ENCODE data around the gene PKD2L1.
"Not testable (repeated sequence)": the region's sequence is repeated elsewhere in the genome, so short reads cannot be mapped to it uniquely, and the experiment has no call there.

The PKD2L1 gene

GRCh38 chr10:100328198-100328597 is 1.8 kb downstream of the PKD2L1 start:
- no peak for DNase-seq

DNA sequence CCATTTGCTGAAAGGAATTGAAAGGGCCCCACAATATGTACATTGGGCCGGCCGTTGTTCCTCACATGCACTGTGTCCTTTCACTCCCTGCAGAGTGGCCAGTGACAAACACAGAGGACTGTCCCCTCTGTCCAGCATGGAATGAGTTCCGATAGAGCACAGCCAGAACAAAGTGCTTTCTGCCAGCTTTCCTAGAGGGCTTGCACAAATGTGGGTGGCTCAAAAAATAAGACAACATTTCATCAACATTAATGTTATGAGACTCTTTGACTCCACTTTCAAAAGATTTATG is 2.4 kb downstream of the PKD2L1 start:
- no peak for DNase-seq

DNA sequence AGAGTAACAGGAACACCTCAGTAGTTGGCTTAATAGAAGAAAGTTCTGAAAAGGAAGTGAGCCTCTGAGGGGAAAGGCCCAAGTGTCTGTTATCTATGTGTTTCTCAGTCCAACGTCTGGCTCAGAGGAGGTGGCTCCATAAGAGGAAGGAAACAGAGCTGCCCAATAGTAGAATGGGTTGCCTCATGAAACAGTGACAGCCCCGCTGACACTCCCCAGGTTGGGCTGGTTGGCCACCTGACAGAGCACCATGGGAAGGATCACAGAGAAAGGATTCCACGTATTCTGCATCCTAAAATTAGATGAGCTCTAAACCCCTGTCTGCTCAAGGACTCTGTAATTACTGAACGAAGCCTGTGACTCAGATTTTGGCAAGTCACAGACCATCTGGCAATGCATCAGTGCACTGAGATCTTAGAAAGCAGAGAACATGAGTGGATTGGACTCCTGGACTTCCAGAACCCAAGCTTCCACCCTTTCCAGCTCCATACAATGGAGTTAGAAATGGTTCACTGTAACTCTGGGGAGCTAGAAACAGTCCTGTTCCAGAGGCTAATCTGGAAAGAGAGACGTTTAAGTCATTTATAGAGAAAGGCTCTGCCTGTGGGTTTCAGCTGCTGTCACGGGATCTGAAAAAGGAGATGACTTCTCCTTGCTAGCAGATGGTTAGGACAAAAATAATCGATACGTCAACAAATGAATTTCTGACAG is 2.9 kb downstream of the PKD2L1 start:
- peak; percentile 65 for DNase-seq

GRCh38 chr10:100325158-100325557 is 4.9 kb downstream of the PKD2L1 start:
- DNase-seq = no peak

DNA sequence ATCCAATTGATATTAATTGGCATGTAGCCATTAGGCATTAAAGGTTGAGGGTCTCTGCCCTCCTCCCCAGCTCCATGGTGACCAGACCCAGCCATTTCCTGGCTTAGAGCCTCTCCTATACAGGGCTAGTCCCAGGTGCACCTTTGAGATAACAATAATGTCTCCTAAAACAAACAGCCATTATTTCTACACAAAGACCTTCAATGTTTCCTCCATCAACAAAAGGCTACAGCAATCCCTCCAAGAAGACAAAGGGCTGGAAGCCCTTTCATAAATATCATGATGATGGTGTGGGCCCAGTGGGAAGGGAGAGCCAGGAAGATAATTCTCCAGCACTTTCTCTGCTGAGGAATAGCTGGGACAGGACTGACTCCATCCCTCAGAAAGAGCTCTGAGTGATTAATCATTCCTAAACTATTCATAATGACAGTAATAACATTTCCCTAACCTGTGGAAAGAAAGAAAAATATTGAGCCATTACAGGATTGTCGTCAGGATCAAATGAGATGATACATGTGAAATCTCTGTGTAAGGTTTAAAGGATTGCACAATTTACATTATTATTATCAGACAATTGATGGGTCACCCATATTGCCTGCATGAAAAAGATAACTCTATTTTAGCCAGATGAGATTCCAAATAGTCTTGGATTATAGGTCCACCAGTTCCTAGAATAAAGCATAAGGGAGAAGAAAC is 10.2 kb downstream of the PKD2L1 start:
- DNase-seq = no peak

DNA sequence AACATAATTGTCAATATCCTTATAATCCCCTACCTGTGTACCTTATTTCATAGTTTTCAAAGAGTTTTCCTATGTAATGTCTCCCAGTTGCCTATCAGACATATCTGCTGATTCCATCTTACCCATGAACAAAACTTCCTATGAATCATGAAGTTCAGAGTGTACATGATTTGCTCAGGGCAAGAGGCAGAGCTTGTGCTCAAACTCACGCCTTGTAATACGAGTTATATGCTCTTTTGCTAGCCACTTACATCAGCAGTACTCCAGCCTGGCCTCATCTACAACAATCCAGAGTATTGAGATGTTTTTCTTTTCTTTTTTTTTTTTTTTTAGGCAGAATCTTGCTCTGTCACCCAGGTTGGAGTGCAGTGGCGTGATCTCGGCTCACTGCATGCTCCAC is 11.8 kb downstream of the PKD2L1 start:
- no peak for DNase-seq

GRCh38 chr10:100315615-100316014 is 14.4 kb downstream of the PKD2L1 start:
- no peak for DNase-seq

DNA sequence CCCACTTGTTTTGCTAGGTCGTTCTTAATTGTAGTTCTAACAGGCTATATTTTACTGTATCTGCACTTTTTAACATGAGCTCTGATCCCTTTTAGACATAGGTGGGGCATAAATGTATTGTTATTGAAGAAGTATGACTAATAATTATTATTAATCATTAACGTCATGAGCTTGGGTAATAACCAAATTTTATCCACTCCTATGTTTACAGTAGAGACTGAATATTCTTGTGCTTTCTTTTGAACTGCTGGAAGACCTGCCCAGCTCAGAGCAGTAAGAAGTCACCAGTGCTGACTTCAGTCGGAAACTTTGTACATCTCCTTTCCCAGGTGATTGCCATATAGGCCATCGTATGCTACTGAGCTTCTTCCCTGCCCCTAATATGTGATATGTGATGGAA is 18.7 kb downstream of the PKD2L1 start:
- DNase-seq = no peak

- no peak for DNase-seq
Observed at GRCh38 chr10:100307684-100308083, 22.3 kb downstream of the PKD2L1 start.

DNA sequence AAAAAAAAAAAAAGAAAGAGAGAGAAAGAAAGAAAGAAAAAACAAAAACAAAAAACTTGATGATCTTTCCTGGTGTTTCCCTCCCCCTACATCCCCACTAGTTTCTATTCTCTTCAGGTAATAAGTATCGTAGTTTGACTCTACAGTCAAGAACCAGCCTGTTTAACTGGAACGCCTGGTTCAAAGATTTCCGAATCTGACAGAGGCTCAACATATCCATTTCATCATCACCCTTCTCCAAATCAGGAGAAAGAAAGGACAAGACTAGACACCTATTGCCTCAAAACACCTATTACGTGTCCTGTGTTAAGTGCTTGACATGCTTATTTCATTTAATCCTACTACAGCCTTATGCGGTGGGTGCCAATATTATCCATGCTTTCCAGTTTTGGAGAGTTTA is 23.2 kb downstream of the PKD2L1 start:
- no peak for DNase-seq

- DNase-seq = no peak
Observed at GRCh38 chr10:100304414-100304813, 25.6 kb downstream of the PKD2L1 start.

DNA sequence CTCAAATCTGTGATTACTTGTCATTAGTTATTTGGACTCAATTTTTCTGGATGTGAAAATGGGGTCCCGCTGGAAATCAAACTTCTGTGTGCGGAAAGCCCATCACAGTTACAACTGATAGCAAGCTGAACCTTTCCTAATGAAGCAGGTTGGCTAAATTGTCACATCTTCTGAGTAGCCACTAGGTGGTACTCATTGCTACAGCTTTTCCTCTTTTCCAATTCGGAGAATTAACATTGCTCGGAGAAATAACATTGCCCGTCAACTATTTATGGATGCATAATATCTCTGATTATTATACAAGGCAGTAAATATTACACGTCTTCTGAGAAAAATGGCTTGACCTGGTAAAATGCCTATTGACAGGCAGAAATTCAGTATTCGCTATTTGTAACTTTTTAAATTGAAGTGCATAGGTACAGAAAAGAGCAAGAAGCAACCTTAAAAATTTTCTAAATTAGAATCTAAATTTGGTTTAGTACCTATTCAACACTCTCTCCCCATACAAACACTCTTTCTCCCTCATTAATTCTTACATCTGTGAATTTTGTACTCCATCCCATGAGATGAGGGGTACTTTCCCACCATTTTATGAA is 26.2 kb downstream of the PKD2L1 start:
- DNase-seq = peak; percentile 21

- DNase-seq = not testable (repeated sequence)
Observed at GRCh38 chr10:100301123-100301522, 28.9 kb downstream of the PKD2L1 start.

DNA sequence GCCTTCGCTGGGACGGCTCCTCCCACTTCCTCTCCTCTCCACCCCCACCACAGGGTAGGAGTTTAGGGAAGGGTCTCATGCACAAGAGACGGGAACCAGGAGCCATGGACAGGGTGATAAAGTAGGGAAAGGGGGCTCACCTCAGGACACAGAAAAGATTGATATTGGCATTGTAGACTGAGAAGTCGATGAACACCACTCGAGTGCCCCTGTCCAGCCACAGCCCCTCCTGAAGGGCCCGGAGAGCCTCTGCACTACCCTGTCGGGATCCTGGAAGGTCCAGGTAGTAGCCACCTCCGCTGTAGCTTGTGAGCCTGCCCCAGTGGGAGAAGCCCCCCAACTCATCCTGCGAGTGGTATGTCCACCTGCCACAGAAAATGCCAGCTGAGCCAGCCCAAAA is 32.8 kb downstream of the PKD2L1 start:
- DNase-seq = no peak

- DNase-seq = no peak
Observed at GRCh38 chr10:100293066-100293465, 37.0 kb downstream of the PKD2L1 start.

DNA sequence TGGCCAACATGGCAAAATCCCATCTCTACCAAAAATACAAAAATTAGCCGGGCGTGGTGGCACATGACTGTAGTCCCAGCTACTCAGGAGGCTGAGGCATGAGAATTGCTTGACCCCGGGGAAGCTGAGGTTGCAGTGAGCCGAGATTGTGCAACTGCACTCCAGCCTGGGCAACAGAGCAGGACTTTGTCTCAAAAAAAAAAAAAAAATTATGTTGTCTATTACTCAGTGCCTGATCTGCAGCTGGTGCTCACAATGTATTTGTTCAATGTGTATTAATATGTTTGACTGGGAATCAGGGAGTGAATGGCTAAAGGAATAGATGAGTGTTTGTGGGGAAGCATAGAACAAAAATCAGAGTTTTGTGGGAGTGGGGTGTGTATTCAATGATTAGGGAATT is 37.7 kb downstream of the PKD2L1 start:
- DNase-seq = not testable (repeated sequence)

- no peak for DNase-seq
Observed at GRCh38 chr10:100291356-100291755, 38.7 kb downstream of the PKD2L1 start.

DNA sequence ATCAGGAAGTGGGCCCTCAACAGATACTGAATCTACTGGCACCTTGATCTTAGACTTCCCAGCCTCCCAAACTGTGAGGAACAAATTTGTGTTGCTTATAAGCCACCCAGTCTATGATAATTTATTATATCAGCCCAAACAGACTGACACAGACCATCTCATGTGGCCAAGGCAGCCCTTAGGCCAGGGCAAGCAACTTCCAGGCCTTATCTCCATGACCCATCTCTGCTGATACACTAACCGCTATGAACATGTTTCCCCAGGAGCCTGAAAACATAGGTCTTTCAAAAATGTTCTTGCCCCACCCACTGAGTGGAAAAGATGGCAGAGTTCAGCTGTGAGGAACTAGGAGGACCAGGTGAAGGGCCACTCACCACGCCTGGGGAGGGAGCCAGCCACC is 40.4 kb downstream of the PKD2L1 start:
- no peak for DNase-seq

DNA sequence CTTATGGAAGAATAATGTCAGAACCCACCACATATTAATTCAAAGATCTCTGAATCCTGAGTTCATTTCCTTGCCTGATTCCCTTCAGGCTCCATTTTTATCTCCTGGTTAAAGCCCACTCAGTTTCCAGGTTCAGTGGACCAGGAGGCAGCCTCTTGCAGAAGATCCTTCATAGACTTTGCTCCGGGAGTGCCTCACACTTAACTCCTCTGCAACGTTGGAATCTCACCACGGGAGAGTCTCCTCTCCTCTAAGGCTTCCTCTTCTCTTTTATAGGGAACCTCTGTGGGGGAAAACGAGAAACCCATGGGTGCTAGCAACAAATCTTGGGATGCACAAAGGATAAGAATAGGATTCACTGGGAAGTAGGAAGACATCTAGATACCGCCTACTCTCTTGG is 41.8 kb downstream of the PKD2L1 start:
- no peak for DNase-seq

DNA sequence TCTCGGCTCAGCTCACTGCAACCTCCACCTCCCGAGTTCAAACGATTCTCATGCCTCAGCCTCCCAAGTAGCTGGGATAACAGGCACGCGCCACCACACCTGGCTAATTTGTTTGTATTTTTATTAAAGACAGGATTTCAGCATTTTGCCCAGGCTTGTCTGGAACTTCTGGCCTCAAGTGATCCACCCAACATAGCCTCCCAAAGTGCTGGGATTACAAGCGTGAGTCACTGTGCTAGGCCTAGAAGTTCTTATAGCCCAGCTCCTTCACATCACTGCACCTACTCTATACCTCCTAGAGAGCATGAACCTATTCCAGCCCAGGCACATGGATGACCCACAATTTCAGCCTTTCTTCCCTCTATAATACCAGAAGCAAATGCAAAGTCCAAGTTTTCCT is 42.3 kb downstream of the PKD2L1 start:
- no peak for DNase-seq

GRCh38 chr10:100286051-100287033 is 43.7 kb downstream of the PKD2L1 start, which contains the start of gene BLOC1S2:
Gene BLOC1S2 (minus strand): TSS chr10:100286680. CDS start chr10:100286659, 21 bp downstream.
- DNase-seq = peak; percentile 94

DNA sequence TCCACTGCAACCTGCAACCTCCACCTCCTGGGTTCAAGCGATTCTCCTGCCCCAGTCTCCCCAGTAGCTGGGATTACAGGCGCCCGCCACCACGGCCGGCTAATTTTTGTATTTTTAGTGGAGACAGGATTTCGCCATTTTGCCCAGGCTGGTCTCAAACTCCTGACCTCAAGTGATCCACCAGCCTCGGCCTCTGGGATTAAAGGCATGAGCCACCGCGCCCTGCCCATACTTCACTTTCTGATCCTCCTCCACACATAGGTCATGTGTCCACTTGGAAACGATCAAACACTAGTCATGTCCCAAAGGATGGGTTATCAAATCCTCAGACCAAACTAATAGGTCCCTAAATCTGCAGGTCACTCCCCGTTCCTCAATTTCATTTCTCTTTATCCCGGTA is 44.7 kb downstream of the PKD2L1 start:
- DNase-seq = not testable (repeated sequence)

DNA sequence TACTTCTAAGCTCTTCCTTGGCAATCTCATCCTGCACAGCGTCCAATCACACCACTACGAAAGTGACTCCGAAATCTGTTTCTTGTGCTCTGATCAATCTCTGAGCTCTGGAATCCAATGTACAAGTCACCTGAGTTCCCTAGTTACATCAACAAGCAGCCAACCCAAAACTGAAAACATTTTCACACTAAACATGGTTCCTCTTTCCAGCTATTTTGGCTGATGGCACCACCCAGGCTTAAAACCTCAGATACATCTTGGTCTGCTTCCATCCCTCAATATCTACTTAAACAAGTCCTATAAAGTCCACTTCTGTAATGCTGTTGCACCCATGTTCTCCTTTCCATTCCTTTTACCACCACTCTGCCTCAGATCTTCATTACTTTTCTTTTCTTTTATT is 47.1 kb downstream of the PKD2L1 start:
- DNase-seq = no peak
